PC-9 (cell line): ENCODE measurements around the gene CD247.
A peak's percentile ranks its signal among the peaks of the same experiment; 100 is the strongest.

Experiments
- EZH2 ChIP-seq: fragments of 200-600 bp; sonication (generic); IDR thresholded peaks from 2 replicates; pipeline ENCODE4 v1.8.0; 2017; ENCODE audit warnings: antibody characterized with exemption, low read depth
- TF ChIP-seq, protein P1 (sequence below): fragments of 200-600 bp; sonication (generic); conservative IDR thresholded peaks from 2 replicates; pipeline ENCODE4 v1.6.1; 2017; ENCODE audit warnings: mixed run types, antibody characterized with exemption, mild to moderate bottlenecking, moderate library complexity

- TF ChIP-seq, protein P1, sequence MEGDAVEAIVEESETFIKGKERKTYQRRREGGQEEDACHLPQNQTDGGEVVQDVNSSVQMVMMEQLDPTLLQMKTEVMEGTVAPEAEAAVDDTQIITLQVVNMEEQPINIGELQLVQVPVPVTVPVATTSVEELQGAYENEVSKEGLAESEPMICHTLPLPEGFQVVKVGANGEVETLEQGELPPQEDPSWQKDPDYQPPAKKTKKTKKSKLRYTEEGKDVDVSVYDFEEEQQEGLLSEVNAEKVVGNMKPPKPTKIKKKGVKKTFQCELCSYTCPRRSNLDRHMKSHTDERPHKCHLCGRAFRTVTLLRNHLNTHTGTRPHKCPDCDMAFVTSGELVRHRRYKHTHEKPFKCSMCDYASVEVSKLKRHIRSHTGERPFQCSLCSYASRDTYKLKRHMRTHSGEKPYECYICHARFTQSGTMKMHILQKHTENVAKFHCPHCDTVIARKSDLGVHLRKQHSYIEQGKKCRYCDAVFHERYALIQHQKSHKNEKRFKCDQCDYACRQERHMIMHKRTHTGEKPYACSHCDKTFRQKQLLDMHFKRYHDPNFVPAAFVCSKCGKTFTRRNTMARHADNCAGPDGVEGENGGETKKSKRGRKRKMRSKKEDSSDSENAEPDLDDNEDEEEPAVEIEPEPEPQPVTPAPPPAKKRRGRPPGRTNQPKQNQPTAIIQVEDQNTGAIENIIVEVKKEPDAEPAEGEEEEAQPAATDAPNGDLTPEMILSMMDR, result peak; percentile 78
- no peak for TF ChIP-seq EZH2
Measured at GRCh38 chr1:167401260-167401873, 117.0 kb downstream of the CD247 start.
